RWPE2 (cell line): ENCODE data around the gene SLA2.
"Not testable (repeated sequence)": the region's sequence is repeated elsewhere in the genome, so short reads cannot be mapped to it uniquely, and the experiment has no call there.

Experiments used
- ATAC-seq: fragments of 200-7000 bp; cut with Tn5 transposase; 3 replicates; pipeline ENCODE4 v1.9.1; 2021; ENCODE audit warnings: low read depth
- DNase-seq: peaks from one replicate; pipeline ENCODE4 v3.0.0-alpha.2; 2020; ENCODE audit warnings: low spot score
- H3K27ac ChIP-seq: fragments of 450-650 bp; 2 replicates; pipeline ENCODE4 v1.5.1; 2017; ENCODE audit warnings: mild to moderate bottlenecking; ENCODE audit not compliant: poor library complexity, severe bottlenecking
- H3K27me3 ChIP-seq: fragments of 250-450 bp; sonication (Bioruptor Pico); 2 replicates; pipeline ENCODE4 v1.5.1; 2021; ENCODE audit warnings: mild to moderate bottlenecking, moderate library complexity; ENCODE audit not compliant: insufficient read depth, poor library complexity, severe bottlenecking
- H3K36me3 ChIP-seq: fragments of 250-450 bp; sonication (Bioruptor Pico); 2 replicates; pipeline ENCODE4 v1.5.1; 2020; ENCODE audit warnings: low read depth, mild to moderate bottlenecking, moderate library complexity
- H3K4me1 ChIP-seq: fragments of 250-450 bp; sonication (Bioruptor Pico); 2 replicates; pipeline ENCODE4 v1.5.1; 2021; ENCODE audit warnings: mild to moderate bottlenecking, moderate library complexity; ENCODE audit not compliant: insufficient read depth, poor library complexity, severe bottlenecking
- H3K4me3 ChIP-seq: fragments of 250-450 bp; sonication (Bioruptor Pico); 2 replicates; pipeline ENCODE4 v1.5.1; 2021; ENCODE audit warnings: mild to moderate bottlenecking, moderate library complexity; ENCODE audit not compliant: severe bottlenecking
- H3K9me3 ChIP-seq: fragments of 250-450 bp; sonication (Bioruptor Pico); 2 replicates; pipeline ENCODE4 v1.5.1; 2021; ENCODE audit warnings: mild to moderate bottlenecking, moderate library complexity; ENCODE audit not compliant: severe bottlenecking
- CTCF ChIP-seq: fragments of 450-650 bp; IDR thresholded peaks from one replicate; pipeline ENCODE4 v1.5.1; 2017; ENCODE audit warnings: mild to moderate bottlenecking, moderate library complexity; ENCODE audit not compliant: poor library complexity, severe bottlenecking

The SLA2 gene

GRCh38 chr20:36645998-36646397 is at the start of gene SLA2:
SLA2 (minus strand) TSS chr20:36646196; CDS start chr20:36641335, 4,861 bp downstream.
- peaks cover 5% of the 10 kb centered on the region for H3K4me1 ChIP-seq
- no peak for TF ChIP-seq CTCF
- no peak within 1 kb of the TSS for H3K27ac ChIP-seq
- no peaks in the 10 kb centered on the region for H3K9me3 ChIP-seq
- DNase-seq = no peak
- no peaks in the 10 kb centered on the region for H3K36me3 ChIP-seq
- no peaks in the 10 kb centered on the region for H3K27me3 ChIP-seq
- no peak for ATAC-seq
- H3K4me3 ChIP-seq = no peak within 1 kb of the TSS

GRCh38 chr20:36695467-36695866 is 49.5 kb upstream of the SLA2 start:
- H3K9me3 ChIP-seq, DNase-seq, H3K27me3 ChIP-seq, H3K4me1 ChIP-seq, H3K27ac ChIP-seq, H3K36me3 ChIP-seq, H3K4me3 ChIP-seq, ATAC-seq: not testable (repeated sequence)

GRCh38 chr20:36688630-36689029 is 42.6 kb upstream of the SLA2 start:
- Histone ChIP-seq H3K4me3 (no peak overlapping the region), H3K36me3 (peaks cover 17% of the 10 kb centered on the region), H3K27ac (no peak overlapping the region), H3K4me1 (no peaks in the 10 kb centered on the region), H3K9me3 (no peaks in the 10 kb centered on the region), H3K27me3 (no peaks in the 10 kb centered on the region)
- ATAC-seq = no peak
- DNase-seq = no peak
- no peak for TF ChIP-seq CTCF

GRCh38 chr20:36687850-36688249 is 41.9 kb upstream of the SLA2 start:
- Histone ChIP-seq H3K4me1 (no peaks in the 10 kb centered on the region), H3K36me3 (peaks cover 17% of the 10 kb centered on the region), H3K27me3 (no peaks in the 10 kb centered on the region), H3K27ac (no peak overlapping the region), H3K4me3 (no peak overlapping the region), H3K9me3 (no peaks in the 10 kb centered on the region)
- no peak for TF ChIP-seq CTCF
- DNase-seq (no peak), ATAC-seq (no peak)

GRCh38 chr20:36686944-36687343 is 40.9 kb upstream of the SLA2 start:
- H3K9me3 ChIP-seq = no peaks in the 10 kb centered on the region
- ATAC-seq = no peak
- peaks cover 21% of the 10 kb centered on the region for H3K36me3 ChIP-seq
- no peak for TF ChIP-seq CTCF
- no peaks in the 10 kb centered on the region for H3K27me3 ChIP-seq
- H3K4me3 ChIP-seq = no peak overlapping the region
- no peak for DNase-seq
- no peaks in the 10 kb centered on the region for H3K4me1 ChIP-seq
- H3K27ac ChIP-seq = no peak overlapping the region

GRCh38 chr20:36686504-36686903 is 40.5 kb upstream of the SLA2 start:
- Histone ChIP-seq H3K4me3 (no peak overlapping the region), H3K27me3 (no peaks in the 10 kb centered on the region), H3K9me3 (no peaks in the 10 kb centered on the region), H3K27ac (no peak overlapping the region), H3K36me3 (peaks cover 24% of the 10 kb centered on the region), H3K4me1 (no peaks in the 10 kb centered on the region)
- DNase-seq (no peak), ATAC-seq (no peak)
- TF ChIP-seq CTCF = no peak
